Psoas muscle (tissue), 8 donors: ENCODE results near the gene GATD1. TPM values are rescaled to one million over a fixed set of nuclear protein-coding genes. Genes with fewer than 3 reads are reported as not detected.

ENCODE experiments used
- ATAC-seq, 4 donors: fragments of 200-7000 bp; cut with Tn5 transposase; one replicate each; pipeline ENCODE4 v1.9.1; 2020; ENCODE audit warnings: moderate library complexity in 3 of 4, mild to moderate bottlenecking in 2 of 4
- DNase-seq, 2 donors: peaks; one replicate each; pipeline ENCODE4 v3.0.0-alpha.2; 2020
- H3K27ac ChIP-seq: fragments of 200-600 bp; one replicate; pipeline ENCODE4 v1.8.0; 2022
- H3K27me3 ChIP-seq, 3 donors: fragments of 200-600 bp in 1 of 3; one replicate each; pipeline versions ENCODE4 v1.6.1 to v1.8.0; 2013 to 2022; ENCODE audit warnings: low read length in 2 of 3, mild to moderate bottlenecking in 2 of 3, moderate library complexity in 1 of 3; ENCODE audit not compliant: insufficient read depth in 3 of 3
- H3K36me3 ChIP-seq, 2 donors: fragments of 200-600 bp in 1 of 2; one replicate each; pipeline versions ENCODE4 v1.6.1 to v1.8.0; 2013 to 2022; ENCODE audit warnings: low read depth in 1 of 2, mild to moderate bottlenecking in 1 of 2, moderate library complexity in 1 of 2; ENCODE audit not compliant: insufficient read depth in 1 of 2
- H3K4me1 ChIP-seq: fragments of 200-600 bp; one replicate; pipeline ENCODE4 v1.8.0; 2022
- H3K4me3 ChIP-seq: fragments of 200-600 bp; one replicate; pipeline ENCODE4 v1.8.0; 2022; ENCODE audit warnings: mild to moderate bottlenecking
- H3K9me3 ChIP-seq: fragments of 200-600 bp; one replicate; pipeline ENCODE4 v1.8.0; 2022
- CTCF ChIP-seq: fragments of 200-600 bp; IDR thresholded peaks from one replicate; pipeline ENCODE4 v1.8.0; 2022; ENCODE audit warnings: antibody characterized with exemption
- WGBS, 3 donors: extraction: QIAGEN DNeasy Blood & Tissue Kit; methylation state at CpG; one replicate each; pipeline versions ENCODE4 v1.1.6 to v1.1.7; 2013; 5-methylcytosine and 5-hydroxymethylcytosine counted together
- intact Hi-C, 2 donors: fragments of 100-400 bp; cut with DNase I; formaldehyde crosslinking; loops; one replicate each; pipeline versions ENCODE4 v1.11.0 to v1.14.2; 2022
- polyA plus RNA-seq, 3 donors: library from polyadenylated mRNA; stranded (reverse); fragments of 200-250 nt; gene quantifications; one replicate each; pipeline ENCODE4 v1.2.3, GENCODE V29; 2013
- total RNA-seq, 4 donors: library from RNA; stranded (reverse); fragmentation: NEBNext Ultra II Directional in 2 of 4; extraction: Animal tissue kit (Norgen Biotek cat#: 25700) in 2 of 4; gene quantifications; one replicate each; pipeline versions ENCODE4 v1.2.1 to v1.2.4, GENCODE V29; 2021 to 2023
- donor health status: healthy with polysubstance abuse.
- donor health status: DM: no; HTN: no; CAD: no; lungs with moderate emphysema.
- donor health status: Bipolar disorder and iron deficiency.
- donor health status: healthy.
- donor health status: DM: yes; HTN: yes; CAD: no.
- donor health status: DM: no; HTN: no; CAD: no.
- donor health status: DM: no; HTN: no; CAD: no.
- donor health status: DM: yes; HTN: yes; CAD: no.

GATD1 gene
- total and polyA plus RNA-seq, 7 donors = 11.0 to 32.6 (median 20.9) TPM

GRCh38 chr11:812390-812789 is 35.1 kb upstream of the GATD1 start:
- TF ChIP-seq CTCF = no peak
- Histone ChIP-seq H3K36me3 (peaks cover 10 to 46% of the 10 kb centered on the region in 2 donors), H3K4me1 (peaks cover 31% of the 10 kb centered on the region), H3K9me3 (no peaks in the 10 kb centered on the region), H3K4me3 (peak overlapping the region; percentile 93), H3K27ac (peak overlapping the region; percentile 97), H3K27me3 (no peaks in the 10 kb centered on the region)
- 56 to 72% (median 71%) methylated on average over 3 of the region's 3 CpGs for WGBS, 3 donors
- no peak for ATAC-seq
- intact Hi-C loops = no loop called here
- DNase-seq = no peak

GRCh38 chr11:811446-812245 is 34.4 kb upstream of the GATD1 start:
- DNase-seq = no peak
- H3K4me3 ChIP-seq = peak overlapping the region; percentile 93
- intact Hi-C loops = no loop called here

GRCh38 chr11:810040-810567 is 32.8 kb upstream of the GATD1 start:
- ATAC-seq = no peak
- intact Hi-C loops = no loop called here
- TF ChIP-seq CTCF = no peak
- 0 to 1% (median 1%) methylated on average over 55 of the region's 55 CpGs for WGBS, 3 donors
- no peak for DNase-seq
- peaks cover 31% of the 10 kb centered on the region for H3K4me1 ChIP-seq
- peak overlapping the region; percentile 97 for H3K27ac ChIP-seq
- no peaks in the 10 kb centered on the region for H3K27me3 ChIP-seq
- H3K36me3 ChIP-seq = peaks cover 10 to 42% of the 10 kb centered on the region in 2 donors
- peak overlapping the region; percentile 93 for H3K4me3 ChIP-seq
- H3K9me3 ChIP-seq = no peaks in the 10 kb centered on the region

More at GRCh38 chr11:811446-812245, 34.4 kb upstream of the GATD1 start:
- Histone ChIP-seq H3K36me3 (peaks cover 10 to 46% of the 10 kb centered on the region in 2 donors), H3K9me3 (no peaks in the 10 kb centered on the region), H3K27me3 (no peaks in the 10 kb centered on the region), H3K27ac (peak overlapping the region; percentile 97), H3K4me1 (peaks cover 31% of the 10 kb centered on the region)
- peak in 3 of 4 donors; percentile 1 to 36 (median 9) for ATAC-seq
- TF ChIP-seq CTCF = peak; percentile 15
- 44 to 58% (median 48%) methylated on average over 14 of the region's 14 CpGs for WGBS, 3 donors

GRCh38 chr11:809287-810039 is 32.2 kb upstream of the GATD1 start, which contains the start of gene RPLP2:
Gene RPLP2, plus strand, starts transcription at chr11:809967. Its CDS starts 268 bp downstream, at chr11:810235.
- Histone ChIP-seq H3K36me3 (peaks cover 10 to 36% of the 10 kb centered on the region in 2 donors), H3K9me3 (no peaks in the 10 kb centered on the region), H3K27me3 (no peaks in the 10 kb centered on the region), H3K4me1 (peaks cover 37% of the 10 kb centered on the region), H3K4me3 (peak within 1 kb of the TSS; percentile 93), H3K27ac (peak within 1 kb of the TSS; percentile 97)
- DNase-seq = peak; percentile 99
- no peak for TF ChIP-seq CTCF
- peak; percentile 89 to 91 (median 89) for ATAC-seq
- intact Hi-C loops = no loop called here
- WGBS, 3 donors = 0% methylated on average over 73 to 81 of the region's 81 CpGs
